Neural cell (in vitro differentiated cells): Measurements from ENCODE around the gene ZNF804A.

Experiments used
- POLR2AphosphoS5 ChIP-seq: IDR thresholded peaks from 2 replicates; pipeline ENCODE4 v1.6.1; 2012
- TF ChIP-seq, protein P1 (sequence below): fragments of 450-650 bp; IDR thresholded peaks from 2 replicates; pipeline ENCODE4 v1.5.1; 2014; ENCODE audit warnings: antibody characterized with exemption, mild to moderate bottlenecking, moderate library complexity; ENCODE audit not compliant: poor library complexity, severe bottlenecking

DNA sequence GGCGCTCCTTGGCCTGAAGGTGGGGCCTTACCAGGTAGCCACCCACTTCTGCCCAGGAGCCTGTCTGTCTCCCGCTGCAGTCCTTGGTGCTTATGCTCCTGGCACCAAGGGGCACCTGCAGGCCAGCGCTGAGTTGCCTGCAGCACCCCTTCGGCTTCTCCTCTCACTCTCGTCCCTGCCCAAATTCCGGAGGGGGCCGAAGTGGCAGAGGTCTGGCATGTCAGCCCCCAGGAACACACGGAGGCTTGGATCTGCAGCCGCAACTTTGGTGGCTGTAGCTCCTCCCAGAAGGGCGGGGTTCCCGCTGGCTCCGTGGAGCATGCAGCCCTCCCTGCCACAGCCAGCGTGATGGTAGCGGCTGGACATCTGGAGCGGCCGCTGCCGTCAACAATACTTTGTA lies 37.7 kb upstream of the ZNF804A start:
- TF ChIP-seq, protein P1, sequence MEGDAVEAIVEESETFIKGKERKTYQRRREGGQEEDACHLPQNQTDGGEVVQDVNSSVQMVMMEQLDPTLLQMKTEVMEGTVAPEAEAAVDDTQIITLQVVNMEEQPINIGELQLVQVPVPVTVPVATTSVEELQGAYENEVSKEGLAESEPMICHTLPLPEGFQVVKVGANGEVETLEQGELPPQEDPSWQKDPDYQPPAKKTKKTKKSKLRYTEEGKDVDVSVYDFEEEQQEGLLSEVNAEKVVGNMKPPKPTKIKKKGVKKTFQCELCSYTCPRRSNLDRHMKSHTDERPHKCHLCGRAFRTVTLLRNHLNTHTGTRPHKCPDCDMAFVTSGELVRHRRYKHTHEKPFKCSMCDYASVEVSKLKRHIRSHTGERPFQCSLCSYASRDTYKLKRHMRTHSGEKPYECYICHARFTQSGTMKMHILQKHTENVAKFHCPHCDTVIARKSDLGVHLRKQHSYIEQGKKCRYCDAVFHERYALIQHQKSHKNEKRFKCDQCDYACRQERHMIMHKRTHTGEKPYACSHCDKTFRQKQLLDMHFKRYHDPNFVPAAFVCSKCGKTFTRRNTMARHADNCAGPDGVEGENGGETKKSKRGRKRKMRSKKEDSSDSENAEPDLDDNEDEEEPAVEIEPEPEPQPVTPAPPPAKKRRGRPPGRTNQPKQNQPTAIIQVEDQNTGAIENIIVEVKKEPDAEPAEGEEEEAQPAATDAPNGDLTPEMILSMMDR, result no peak
- TF ChIP-seq POLR2AphosphoS5, result no peak
